Activated T-cell treated with anti-CD3 and anti-CD28 coated beads for 24 hours (primary cell): ENCODE data around the gene FANCI.

ENCODE experiments used
- DNase-seq: peaks from one replicate; pipeline ENCODE4 v3.0.0-alpha.2; 2020; ENCODE audit warnings: low read depth

FANCI gene

DNA sequence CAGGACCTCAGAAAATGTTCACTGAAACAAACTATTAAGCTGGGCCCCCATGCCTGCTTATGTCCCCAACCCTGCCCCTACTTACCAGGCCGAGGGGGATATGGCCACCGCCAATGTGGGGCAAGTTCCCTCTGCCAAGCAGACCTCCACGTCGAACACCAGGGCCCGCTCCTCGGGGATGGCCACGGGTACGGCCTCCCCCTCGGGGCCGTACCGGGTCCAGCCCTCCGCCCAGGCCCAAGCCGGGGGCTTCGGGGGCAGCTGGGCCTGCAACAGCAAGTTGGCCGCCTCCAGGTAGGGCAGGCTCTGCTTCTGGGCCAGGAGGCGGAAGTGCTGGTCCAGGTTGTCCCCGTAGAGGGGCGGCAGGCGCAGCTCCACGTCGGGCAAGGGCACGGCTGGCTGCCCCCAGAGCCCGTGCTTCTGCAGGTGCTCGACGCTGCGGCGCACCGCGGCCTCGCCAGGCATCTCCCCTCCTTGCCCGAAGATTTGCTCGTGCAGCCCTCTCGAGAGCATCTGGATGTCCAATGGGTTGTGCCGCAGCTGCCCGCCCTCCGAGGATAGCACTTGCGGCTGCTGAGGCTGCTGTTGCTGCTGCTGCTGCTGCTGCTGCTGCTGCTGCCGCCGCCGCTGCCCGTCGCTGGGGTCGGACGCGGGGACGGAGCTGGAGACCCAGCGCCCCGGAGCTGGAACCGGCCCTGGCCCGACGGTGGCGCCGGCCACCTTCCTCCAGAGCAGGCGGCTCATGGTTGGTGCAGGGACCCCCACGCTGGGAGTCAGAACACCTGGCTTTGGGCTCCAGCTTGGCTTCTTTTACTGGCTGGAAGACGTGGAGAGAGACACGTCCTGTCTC is 89.5 kb downstream of the FANCI start:
- no peak for DNase-seq

DNA sequence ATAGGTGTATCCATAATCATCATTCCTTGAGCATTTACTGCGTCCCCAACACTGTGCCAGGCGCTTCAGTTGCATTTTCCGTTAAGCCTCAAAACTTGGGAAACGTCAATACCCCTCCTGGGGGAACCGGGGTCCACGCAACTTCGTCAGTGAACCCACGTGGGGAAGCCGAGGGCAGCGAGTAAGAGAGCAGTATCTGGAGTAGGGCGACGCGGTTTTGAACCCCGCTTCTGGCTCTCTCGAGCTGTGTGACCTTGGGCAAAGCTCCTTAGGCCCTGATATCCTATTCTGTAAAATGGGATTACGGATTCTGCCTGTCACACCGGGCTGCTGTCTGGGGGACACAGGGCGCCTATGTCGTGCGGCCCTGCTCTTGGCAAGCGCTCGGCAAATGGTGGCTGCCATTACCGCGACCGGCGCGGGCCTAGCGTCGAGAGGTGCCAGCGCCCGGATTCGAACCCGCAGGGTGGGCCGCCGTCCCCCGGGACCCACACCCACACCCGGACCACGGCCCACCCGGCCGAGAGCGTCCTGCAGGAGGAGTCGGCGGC is 90.3 kb downstream of the FANCI start:
- DNase-seq = no peak

DNA sequence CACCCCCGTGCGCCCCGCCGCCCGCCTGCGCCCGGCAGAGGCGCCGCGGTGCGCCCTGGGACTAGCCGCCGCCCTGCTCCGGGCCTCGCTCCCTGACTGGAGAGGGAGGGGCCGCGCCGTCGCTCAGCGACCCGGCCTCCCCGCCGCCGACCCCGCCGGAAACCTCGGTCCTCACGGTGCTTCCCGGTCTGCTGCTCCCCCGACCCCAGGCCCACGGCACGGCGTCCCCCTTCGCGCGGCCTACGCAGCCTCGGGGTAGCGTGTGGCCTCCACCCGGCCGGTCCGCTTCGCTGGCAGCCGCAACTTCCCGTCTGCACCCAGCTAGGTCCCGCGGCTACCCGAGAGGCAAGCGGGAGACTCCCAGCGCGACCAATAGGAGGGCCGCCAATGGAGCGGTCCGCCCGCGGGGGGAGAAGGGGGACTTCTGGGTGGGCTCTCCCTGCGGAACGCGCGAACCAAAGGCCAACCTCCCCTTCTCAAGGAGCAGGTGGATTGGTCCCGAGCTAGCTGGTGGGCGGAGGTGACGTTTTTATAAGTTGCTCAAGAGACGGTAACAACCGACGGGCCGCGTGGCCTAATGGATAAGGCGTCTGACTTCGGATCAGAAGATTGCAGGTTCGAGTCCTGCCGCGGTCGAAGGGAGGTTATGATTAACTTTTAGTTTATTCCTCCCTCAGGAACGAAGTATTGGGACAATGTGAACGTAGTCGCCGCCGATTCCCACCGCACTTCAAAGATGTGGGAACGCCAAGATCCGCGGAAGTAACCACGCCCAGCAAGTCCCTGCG is 90.9 kb downstream of the FANCI start, which contains the start of gene POLG:
Gene POLG (minus strand): TSS at position 315 of the 788 bp plus-strand sequence. CDS start 1,070 bp downstream, outside the sequence.
- DNase-seq = peak; percentile 99

DNA sequence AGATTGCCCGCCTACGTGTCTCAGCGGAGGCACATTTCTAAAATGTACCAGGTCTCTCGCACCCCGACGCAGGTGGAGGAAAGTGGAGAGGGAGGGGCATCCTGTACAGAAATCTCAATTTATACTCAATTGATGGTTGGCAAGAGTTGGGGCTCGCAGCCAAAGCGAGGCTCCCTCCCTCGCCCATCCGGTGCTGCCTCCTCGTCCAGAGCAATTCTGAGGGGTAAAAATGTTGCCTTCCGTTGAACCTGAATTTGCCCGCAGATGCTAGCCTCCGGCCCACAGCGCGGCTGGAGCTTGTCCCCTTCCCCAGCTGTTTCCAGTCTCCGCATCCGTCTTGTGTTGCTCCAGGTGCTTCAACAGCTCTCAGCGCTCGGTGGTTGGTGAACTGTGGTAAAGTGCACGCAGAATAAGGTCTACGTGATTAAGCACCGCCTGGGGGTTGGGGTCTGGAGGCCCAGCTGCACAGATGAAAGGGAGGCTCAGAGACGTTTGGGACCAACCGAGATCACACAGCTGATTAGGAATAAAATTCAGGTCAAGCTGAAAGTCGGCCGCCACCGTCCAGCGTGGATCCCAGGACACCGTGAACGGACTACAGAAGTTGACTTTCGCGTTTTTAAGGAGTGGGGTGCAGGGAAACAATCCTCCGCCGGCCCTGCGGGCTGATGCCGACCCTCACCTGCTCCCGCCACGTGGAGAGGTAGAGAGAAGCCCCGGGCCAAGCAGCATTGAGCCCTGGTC is 91.7 kb downstream of the FANCI start:
- no peak for DNase-seq

DNA sequence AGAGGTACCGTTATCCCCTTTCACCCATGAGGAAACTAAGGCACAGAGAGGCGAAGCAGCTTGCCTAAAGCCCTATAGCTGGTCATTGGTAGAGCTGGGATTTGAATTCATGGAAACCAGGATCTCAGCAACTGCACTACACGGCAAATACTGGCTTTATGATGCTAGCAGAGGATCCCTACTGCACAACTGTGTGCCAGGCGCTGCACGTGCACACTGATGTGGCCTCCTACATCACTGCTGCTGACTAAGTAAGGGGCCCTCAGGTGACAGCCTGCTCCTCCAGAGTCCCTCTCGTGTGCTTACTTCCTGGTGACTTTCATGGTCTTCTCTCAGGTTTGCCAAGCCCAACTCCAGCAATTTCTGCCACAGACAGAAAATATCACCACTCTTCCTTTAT is 94.3 kb downstream of the FANCI start:
- DNase-seq = no peak

DNA sequence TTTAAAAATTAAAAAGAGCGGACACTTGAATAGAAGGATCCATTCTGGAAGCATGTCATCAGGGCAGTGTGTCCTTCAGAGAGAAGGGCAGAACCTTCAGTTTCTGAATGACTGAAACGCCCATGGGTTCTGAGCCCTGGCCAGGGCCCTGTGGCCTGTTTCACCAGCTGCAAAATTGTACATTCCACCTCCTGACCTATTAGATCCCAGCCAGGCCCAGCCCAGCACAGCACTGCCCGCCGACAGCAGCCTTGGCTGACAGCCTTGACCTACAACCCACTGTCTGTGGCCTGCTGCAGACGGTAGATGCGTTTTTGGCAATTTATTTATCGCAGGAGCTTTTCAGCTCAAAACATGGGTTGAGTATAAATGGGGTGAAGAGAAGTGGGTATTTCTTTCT is 96.8 kb downstream of the FANCI start:
- DNase-seq = no peak

DNA sequence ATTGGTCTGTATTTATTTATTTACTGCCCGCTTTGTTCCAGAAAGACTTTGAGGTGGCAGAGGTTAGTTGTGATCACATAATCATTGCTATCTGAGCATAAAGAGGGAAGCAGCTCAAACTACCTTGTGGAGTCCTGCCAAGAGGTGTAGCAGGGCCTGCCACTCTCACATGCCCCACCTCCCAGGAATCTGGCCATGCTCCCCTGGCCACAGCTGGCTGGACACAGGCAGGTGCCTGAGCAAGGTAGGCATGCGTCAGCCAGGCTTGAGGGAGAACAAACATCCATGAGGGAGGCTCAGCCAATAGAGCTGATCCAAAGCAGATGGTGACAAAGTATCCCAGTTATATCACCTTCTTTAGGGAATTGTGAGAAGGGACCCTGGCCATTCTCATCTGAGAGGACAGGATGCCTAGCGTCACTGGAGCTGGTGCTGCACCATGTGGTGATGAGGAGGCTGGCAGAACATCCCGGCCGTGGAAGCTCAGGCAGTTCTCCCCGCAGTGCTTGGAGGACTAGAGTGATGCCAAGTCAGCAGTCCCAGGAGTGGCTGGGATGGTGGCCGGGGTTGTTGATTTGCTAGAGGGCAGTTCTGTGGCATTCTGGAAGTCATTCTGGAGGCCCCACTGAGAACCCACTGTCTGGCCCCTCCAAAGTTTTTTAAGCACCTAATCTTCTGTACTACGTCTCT is 97.7 kb downstream of the FANCI start:
- no peak for DNase-seq

DNA sequence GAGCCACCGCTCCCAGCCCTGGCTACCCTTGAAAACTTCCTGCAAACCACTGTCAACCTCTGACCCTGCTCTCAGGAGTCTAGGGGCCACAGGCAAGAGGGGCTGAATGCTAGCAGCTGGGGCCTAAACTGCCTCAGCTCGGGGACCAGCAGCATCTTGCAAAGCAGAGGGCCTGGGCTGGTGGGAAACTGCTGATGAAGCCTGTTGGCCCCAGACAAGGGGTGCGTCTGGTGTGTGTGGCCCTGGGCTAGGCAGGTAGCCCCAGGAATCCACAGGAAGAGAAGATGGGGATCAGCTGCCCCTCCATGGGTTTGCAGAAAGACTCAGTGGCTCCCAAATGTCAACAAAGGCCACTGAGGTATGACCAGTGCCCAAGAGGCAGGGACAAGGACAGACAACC is 99.1 kb downstream of the FANCI start:
- no peak for DNase-seq

DNA sequence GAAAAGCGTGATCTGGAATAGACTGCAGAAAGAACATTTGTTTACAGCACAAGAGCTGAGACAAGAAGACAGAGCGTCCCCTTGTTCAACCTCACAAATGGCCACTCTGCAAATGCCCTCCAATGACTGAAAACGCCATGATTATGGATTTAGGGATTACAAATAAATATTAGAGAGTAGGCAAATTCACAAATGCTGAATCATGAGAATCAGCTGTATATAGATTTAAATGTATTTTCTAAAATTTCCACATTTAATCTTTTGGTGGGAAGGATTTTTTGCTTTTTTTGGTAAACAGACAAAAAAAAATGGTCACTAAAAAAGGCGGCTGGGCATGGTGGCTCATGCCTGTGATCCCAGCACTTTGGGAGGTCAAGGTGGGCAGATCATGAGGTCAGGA is 101.5 kb downstream of the FANCI start:
- no peak for DNase-seq

DNA sequence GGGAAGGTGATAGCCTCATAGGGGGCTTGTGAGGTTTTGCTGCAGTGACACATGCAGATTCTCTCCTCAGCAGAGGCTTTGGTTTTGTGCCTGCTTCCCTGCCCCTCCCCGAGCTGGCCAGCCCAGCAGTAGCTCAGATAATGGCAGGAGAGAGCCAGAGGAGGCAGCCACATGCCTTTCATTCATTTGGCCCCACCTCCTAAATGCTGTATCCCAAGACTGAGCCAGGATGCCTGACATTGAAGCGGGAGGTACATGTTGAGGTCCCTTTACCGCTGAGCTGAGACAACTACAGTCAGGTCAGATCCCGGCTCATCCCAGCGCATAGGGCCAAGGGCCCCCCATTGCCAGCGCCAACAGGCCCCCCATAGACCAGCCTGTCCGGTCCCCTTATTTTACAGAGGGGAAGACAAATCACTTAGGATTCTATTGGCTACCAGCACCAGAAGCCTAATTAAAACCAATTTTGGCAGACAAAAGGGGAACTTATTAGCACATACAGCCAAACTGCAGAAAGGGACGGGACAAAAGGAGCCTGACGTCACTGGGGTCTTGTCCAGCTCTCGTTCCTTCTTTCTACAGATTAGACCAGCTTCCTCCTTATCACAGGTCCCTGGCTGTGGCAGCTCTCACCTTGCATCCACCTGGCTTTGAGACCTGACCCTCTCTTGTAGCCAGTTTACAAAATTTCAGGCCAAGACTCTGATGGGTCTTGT is 102.9 kb downstream of the FANCI start:
- no peak for DNase-seq

DNA sequence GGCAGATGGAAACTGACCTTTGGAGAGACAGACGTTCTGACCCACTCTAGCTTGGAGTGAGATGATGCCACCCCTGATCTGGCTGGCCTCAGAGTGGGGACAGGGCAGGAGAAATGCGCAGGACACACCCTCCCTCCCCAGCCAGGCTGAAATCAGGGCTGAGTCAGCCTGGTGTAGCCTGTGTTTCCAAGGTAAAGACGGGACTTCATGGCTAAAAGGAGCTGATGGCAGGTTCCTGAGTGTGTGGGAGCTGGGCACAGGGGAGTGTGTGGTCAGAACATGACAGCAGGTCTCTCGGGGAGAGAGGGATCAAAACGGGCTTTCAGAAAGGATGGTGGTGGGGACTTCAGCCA is 105.4 kb downstream of the FANCI start:
- DNase-seq = no peak

DNA sequence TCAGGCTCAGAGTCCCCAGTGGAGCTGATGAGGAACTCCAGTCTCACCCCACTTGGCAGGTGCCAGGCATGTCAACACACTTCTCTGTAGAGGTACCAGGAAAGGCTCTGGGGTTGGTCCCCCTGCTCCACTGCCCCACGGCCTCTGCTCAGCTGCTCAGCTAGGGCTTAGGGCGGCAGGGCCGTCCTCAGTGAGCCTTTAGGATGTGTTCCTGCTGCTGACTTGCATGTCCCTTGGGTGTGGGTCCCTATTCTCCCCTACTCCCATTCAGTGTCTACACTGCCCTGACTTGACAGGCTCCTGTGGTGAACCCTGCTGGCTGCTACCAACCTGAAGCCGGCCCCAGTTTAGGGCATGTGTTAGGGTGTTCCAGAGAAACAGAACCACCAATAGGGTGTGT is 108.7 kb downstream of the FANCI start:
- DNase-seq = no peak

DNA sequence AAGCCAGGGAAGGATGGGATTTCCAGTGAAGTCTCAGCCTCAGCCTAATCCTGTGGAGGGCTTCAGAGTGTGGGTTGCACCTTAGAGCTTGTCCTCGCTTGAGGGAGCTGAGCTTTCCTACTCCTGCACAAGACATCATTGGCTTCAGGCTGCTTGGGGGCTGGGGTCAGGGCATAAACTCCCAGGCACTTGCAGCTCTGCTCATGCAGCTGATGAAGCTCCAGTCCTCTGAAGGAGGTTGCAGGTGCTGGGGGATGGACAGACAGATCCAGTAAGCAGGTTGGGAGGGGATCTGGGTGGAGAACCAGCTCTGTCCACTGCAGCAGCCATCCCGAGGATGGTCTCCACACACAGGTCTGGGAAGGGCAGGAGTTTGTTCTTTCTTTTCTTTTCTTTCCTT is 110.2 kb downstream of the FANCI start:
- DNase-seq = no peak

DNA sequence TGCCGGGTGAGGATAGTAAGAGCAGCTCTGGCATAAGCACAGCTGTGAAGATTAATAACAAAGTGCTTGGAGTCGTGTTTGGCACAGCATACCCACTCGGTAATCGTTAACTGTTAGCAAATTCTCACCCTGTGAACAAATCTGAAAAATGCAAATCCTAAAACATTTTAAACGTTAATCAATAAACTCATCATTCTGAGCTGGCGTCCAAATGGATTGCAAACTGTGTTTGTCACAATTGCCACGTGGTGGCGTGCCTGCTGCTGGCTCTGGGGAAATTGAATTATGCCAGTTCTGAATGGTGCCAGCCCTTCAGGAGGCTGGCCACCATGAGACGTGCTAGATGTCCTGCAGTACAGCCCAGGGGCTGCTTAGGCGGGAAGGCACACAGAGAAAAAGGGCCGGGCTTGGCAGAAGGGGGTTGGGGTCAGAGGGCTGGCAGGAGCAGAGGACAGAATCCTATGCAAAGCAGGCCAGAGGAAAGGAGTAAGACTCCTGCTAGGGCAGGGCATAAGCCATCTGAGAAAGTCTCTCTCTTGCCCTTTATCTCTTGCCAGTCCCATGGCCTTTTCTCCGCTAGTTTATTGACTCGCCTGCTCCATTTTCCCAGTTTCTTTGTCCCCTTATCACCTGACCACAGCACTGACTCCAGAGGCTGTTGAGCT is 113.0 kb downstream of the FANCI start:
- no peak for DNase-seq

DNA sequence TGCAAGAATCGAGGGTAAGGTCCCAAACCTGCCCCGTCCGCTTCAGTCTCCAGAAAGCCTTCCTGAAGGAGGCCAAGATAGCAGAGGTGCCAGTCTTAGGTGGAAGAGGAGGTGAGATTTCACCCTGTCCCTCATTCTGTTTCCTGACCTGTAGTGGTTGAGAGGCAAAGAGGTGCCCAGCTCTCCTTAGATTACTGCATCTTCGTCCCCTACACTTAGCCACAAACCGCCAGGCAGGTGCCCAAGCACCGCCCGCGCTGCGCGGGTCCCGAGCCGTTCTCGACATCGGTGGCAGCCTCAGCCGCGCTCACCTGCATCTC is 114.6 kb downstream of the FANCI start:
- no peak for DNase-seq

DNA sequence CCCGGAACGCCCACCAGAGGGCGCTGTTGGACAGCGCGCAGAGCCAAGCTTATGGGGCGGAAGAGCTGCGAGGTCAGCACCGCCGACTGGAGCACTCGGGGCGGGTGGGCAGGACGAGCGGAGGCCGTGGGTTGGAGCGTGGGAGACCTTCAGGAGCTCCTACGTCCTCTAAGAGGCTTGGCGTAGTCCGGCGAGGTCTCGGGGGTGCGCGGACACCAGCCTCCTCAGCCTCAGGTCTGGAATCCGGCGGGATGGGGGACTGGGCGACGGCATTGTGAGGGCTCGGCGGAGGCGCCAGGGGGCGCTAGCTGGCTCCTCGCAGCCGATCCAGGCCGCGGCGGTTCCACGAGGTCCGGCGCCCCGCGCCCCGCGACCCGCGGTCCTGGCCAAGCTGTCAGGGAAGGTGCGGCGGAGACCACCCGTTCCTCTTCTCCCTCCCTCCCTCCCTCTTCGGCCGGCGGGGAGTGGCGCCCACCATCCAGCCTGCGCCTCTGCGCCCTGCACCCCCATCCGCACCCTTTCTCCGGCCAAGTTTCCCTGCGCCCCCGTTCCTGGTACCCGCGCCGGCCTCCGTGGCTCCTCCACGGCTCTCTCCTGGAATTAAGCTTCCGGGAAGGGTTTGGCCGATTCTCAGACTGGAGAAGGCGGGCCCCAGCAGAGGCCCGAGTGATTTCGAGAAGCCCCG is 115.1 kb downstream of the FANCI start:
- DNase-seq = peak; percentile 76

DNA sequence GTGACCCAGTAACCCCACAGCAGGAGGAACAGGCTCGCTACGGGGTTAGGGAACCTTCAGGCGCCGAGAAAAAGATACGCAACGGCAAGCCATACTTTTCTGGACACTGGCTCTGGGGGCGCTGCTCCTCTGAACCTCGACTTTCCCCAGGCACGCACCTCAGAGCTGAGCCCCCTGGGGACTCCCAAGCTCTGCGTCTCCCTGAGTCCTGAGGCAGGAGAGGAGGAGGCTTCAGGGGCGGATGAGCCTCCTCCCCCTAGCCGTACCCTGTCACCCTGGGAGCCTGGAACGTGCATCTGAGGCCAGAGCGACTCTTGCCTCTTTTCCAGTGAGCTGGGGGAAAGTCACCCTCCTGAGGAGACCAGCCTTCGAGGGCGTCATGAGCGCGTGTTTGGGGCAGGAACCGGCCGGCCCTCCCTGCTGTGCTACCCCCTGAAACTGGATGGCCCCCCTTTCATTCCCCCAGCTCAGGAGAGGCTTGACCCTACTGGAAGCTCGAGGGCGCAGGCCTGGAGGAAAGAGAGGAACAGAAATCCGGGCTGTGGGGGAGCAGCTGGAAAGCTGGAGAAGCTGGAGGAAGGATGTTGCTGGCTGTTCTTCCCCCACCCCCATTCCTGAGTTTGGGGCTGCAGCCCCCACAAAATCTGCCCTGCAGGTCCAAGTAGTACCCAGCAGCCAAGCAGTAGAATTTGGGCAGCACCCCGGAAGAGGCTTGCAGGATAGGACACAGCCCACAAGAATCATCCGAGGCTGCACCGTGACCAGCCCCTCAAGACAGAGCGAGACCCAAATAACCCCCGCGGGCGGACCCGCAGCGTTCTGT is 115.9 kb downstream of the FANCI start:
- DNase-seq = no peak

DNA sequence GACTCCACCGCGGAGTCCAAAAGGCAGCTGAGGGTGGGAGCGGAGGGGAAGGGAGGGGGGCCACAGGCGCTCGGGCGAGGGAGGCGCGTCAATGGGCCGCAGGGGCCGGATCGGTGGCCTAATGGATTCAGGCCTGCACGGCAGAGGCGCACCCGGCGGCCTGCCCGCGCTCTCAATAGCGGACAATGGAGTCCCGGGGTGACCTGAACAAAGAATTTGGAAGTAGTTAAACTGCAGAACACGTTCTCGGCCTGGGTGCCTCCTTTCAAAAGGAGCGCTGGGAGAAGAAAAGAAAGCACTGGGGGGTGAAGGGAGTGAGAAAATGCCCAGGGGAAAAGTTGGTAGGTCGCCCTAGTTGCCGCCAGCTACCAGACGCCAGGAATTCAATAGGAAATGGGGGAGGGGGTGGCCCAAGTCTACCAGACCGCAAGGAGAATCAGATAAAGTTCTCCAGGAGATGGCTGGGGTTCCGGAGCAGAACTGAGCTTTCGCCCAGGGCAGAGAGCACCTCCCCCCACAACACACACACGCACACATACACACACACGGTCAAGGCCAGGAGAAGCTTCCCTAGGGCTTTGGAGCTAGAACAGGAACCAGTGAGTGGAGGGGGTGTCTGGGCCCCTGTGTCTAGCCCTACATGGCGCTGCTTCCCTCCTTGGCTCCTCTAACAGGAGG is 116.7 kb downstream of the FANCI start:
- DNase-seq = no peak
